CD1c-positive myeloid dendritic cell (primary cell): ENCODE data around the gene GPC2.
A peak's percentile ranks its signal among the peaks of the same experiment; 100 is the strongest.

Source experiments
- DNase-seq: peaks from one replicate; pipeline ENCODE4 v3.0.0-alpha.2; 2016; ENCODE audit errors: extremely low spot score

The GPC2 gene

DNA sequence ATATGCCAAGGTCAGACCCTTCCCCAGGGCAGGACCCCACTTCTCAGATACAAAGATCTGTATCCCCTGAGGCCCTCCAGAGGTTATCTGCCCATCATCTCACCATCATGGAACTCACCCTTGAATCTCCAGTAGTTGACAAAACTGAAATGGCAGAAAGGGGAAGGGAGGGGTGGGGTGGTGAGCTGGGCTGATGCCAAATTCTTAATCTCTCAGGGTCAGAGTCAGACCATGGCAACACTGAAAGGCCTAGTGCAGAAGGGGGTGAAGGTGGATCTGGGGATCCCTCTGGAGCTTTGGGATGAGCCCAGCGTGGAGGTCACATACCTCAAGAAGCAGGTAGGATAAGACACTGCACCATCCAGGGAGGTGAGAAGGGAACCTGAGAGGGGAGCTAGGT lies 54.6 kb downstream of the GPC2 start:
- no peak for DNase-seq

DNA sequence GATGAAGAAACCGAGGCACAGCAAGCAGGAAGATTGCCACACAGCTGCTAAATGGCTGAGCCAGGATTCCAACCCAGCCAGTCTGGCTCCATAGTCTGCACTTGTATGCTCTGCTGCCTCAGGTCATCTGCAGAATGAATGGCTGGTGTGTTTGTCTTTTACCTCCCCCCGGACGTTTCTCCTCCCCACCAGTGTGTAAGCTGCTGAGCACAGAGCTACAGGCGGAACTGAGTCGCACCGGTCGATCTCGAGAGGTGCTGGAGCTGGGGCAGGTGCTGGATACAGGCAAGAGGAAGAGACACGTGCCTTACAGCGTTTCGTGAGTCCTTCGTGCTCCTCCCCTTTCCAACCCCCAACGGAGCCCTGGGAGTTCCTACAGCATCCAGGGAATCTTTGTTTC lies 55.1 kb downstream of the GPC2 start:
- no peak for DNase-seq

- no peak for DNase-seq
Measured at GRCh38 chr7:100120733-100121036, 56.5 kb downstream of the GPC2 start.

- DNase-seq = peak; percentile 50
Measured at GRCh38 chr7:100119970-100120732, 57.0 kb downstream of the GPC2 start.
